HG03575 (cell line): ENCODE measurements around the gene NUMB.
"Not testable (repeated sequence)": the region's sequence is repeated elsewhere in the genome, so short reads cannot be mapped to it uniquely, and the experiment has no call there.

Experiments
- ATAC-seq: cut with Tn5 transposase; IDR thresholded peaks from one replicate; pipeline ENCODE4 v1.9.1; 2021; ENCODE audit not compliant: unreplicated experiment, insufficient number of reproducible peaks, low FRiP score; ENCODE audit errors: extremely low read depth

The NUMB gene

GRCh38 chr14:73374218-73374617 is 84.1 kb downstream of the NUMB start:
- no peak for ATAC-seq

GRCh38 chr14:73372529-73372928 is 85.8 kb downstream of the NUMB start:
- no peak for ATAC-seq

- ATAC-seq = no peak
Measured at GRCh38 chr14:73370561-73370960, 87.8 kb downstream of the NUMB start.

GRCh38 chr14:73369428-73369827 is 88.9 kb downstream of the NUMB start:
- ATAC-seq = no peak

- no peak for ATAC-seq
Measured at GRCh38 chr14:73368616-73369015, 89.7 kb downstream of the NUMB start.

- ATAC-seq = no peak
Measured at GRCh38 chr14:73365727-73366126, 92.6 kb downstream of the NUMB start.

GRCh38 chr14:73364559-73364958 is 93.8 kb downstream of the NUMB start:
- ATAC-seq = no peak

GRCh38 chr14:73359445-73359844 is 98.9 kb downstream of the NUMB start:
- ATAC-seq = no peak

GRCh38 chr14:73358187-73358586 is 100.2 kb downstream of the NUMB start:
- no peak for ATAC-seq

- not testable (repeated sequence) for ATAC-seq
Measured at GRCh38 chr14:73349091-73349490, 109.3 kb downstream of the NUMB start.

- no peak for ATAC-seq
Measured at GRCh38 chr14:73344319-73344718, 114.0 kb downstream of the NUMB start.

GRCh38 chr14:73342670-73343069 is 115.7 kb downstream of the NUMB start:
- no peak for ATAC-seq

- ATAC-seq = no peak
Measured at GRCh38 chr14:73339846-73340595, 118.3 kb downstream of the NUMB start.

- ATAC-seq = no peak
Measured at GRCh38 chr14:73339206-73339605, 119.1 kb downstream of the NUMB start.

GRCh38 chr14:73338551-73338950 is 119.8 kb downstream of the NUMB start:
- no peak for ATAC-seq

GRCh38 chr14:73333031-73333430 is 125.3 kb downstream of the NUMB start:
- no peak for ATAC-seq

GRCh38 chr14:73325630-73326299 is 132.6 kb downstream of the NUMB start:
- ATAC-seq = no peak

GRCh38 chr14:73325063-73325462 is 133.3 kb downstream of the NUMB start:
- no peak for ATAC-seq

- ATAC-seq = no peak
Measured at GRCh38 chr14:73324533-73324932, 133.8 kb downstream of the NUMB start.

- no peak for ATAC-seq
Measured at GRCh38 chr14:73323896-73324399, 134.4 kb downstream of the NUMB start.
